ENCODE data around the gene EBI3. TPM values are rescaled to one million over a fixed set of nuclear protein-coding genes. Genes with fewer than 3 reads are reported as not detected.

EBI3 gene
- 0.39 TPM in 1 of 2 replicates, not detected in the other for total RNA-seq

DNA sequence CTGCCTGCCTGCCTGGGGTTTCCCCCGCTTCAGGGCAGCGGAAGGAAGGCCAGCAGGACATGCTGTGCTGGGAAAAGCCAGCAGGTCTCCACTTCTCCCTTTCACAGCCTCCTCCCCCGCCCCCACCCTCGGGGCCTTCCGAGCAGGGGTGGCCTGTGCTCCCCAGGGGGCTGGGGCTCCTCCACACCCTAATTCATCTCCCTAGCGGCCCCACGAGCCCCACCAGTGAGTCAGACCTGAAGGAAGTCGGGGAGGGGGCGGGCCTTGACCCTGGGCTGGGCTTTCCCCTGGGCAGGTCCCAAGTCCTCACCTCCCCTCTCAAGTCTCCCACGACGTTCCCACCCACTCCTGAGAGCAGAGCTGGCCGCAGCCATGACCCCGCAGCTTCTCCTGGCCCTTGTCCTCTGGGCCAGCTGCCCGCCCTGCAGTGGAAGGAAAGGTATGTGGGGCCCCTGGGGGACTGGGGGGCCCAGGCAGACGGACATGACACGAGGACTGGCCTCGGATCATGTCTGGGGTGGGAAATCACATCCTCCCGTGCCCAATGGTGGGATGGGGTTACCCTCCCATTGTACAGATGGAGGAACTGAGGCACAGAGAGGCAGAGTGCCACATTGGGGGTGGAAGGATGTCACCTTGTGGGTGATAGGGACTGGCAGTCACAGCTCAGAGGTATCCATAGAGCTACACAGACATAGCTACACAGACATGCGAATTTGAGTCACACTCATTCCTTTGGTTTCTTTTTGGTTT lies at the start of gene EBI3:
TSS of gene EBI3 (plus strand) at position 345 of the 753 bp plus-strand sequence. CDS start at position 373, 28 bp downstream.

DNA sequence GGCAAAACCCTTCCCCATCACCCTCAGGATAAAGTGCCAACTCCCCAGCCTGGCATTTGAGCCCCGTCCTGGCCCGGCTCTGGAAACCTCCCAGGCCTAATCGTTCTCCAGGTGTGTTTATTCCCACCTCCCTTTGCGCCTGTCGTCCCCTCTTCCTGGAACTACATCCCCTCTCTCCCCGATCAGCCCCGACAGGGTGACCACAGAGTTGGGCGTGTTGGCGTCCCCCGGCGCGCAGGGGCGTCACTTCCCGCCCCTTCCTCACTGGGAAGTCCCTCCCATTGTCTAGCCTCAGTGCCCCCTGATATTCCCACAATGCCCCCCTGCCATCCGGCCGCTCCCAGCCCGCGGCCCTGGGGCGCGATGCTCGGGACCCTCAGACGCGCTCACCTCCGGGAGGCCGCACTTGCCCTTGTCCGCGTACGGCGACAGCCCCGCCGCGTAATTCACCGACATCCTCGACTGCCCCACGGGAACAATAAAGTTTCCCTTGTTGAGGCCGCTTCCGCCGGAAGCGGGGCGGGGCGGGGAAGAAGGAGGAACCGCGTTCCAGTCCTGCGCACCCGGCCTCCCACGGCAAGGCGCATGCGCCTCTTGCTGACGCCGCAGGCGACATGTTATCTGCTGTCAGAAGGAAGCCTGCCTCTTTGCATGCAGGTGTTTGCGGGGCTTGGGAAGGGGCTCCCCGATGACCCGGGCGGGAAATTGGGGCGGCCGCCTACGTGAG lies 47.1 kb upstream of the EBI3 start, which contains the start of the genes ANKRD24 and SIRT6:
TSS of gene ANKRD24 (plus strand) at position 606 of the 727 bp plus-strand sequence. CDS start 3,737 bp downstream, outside the sequence.
TSS of gene SIRT6 (minus strand) at position 480 of the 727 bp plus-strand sequence. CDS start at position 456, 24 bp downstream.

DNA sequence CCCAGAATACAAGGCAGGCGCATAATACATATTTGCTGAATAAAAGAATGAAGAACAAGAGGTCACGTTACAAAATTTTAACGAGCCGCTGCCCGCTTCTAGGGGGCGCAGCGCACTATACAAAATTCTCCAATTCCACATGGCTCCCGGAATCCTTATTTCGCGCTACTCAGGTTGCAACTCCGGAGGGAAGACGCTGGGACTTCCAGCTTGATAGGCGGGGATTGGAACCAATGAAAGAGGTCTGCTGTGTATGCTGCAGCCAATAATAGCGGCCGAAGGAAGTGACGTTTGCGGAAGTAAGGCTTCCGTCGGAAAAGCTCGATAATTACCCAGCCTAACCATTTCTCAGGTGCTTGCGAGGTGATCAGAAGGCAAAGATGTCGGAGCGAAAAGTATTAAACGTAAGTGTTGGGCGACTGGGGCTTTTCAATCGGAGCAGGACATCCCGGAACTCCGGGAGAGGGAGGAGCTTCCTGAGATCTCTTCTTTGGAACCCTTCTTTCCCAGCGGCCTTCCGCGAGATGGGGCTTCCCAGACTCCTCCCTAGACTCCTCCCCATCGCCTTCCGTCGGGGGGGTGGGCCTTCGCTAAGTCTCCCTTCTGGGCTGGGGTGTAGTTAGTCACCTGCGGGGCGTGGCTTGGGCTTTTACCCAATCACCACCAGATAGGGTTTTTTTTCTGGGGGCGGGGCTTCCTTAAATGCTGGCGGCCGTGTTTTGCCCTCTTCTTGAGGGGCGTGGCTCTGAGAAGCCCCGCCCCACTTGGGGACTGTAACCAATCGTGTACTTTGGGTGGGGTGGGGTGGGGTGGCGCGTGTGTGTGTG lies 17.7 kb downstream of the EBI3 start, which contains the start of gene YJU2:
TSS of gene YJU2 (plus strand) at position 314 of the 827 bp plus-strand sequence. CDS start at position 381, 67 bp downstream.

DNA sequence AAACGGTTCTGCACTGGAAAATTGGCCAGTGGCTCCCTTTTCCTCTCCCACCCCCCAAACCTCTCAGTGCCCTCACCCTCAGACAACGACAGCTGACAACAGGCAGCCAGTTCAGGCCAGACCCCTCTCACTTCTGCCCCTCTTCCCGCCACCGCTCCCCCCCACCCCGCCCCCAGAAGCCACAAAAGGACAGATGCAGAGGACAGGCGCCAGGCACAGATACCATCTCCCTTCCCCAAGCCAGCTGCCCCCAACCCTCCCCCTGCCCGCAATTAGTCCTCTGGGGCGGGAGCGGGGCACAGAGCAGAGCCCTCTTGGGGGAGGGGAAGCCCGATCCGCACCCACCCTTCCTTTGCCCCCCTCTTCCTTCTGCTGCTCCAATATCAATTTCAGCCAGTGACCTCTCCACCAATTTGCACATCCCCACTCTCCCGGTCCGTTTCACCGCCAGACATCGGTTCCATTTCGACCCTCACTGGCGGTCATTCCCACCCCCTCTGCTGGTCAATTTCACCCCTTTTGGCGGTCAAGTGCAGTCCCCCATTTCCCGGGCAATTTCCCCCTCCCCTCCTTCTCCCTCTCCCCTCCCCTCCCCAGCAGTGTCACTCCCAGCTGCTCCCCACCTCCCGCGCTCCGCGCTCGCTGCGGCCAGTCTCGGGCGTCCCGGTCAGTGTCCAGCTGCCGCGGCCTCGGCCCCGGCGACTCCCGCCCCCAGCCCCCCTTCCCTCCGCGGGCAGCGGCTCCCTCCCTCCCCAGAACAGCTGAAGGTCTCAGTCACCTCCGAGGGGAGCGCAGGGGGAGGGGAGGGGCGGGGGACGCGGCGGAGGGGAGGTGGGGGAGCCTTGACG lies 49.3 kb downstream of the EBI3 start, which contains the start of gene SHD:
TSS of gene SHD (plus strand) at position 848 of the 848 bp plus-strand sequence. CDS start 798 bp downstream, outside the sequence.

Other genes starting within 250 kb of the EBI3 start
- gene EEF2, start 244.1 kb upstream of the EBI3 start, total RNA-seq: 3,183 and 4,926 TPM in 2 replicates
- 20.0 and 23.9 TPM in 2 replicates for gene PIAS4, start 221.8 kb upstream of the EBI3 start, total RNA-seq
- 30.4 and 35.6 TPM in 2 replicates for gene ZBTB7A, start 162.6 kb upstream of the EBI3 start, total RNA-seq
- gene MAP2K2, start 105.4 kb upstream of the EBI3 start, total RNA-seq: 180 and 195 TPM in 2 replicates
- not detected in 2 replicates for gene CREB3L3, start 75.9 kb upstream of the EBI3 start, total RNA-seq
- 24.6 and 29.1 TPM in 2 replicates for gene SIRT6, start 47.0 kb upstream of the EBI3 start, total RNA-seq
- 1.4 TPM in 1 of 2 replicates, not detected in the other for gene ANKRD24, start 46.8 kb upstream of the EBI3 start, total RNA-seq
- gene YJU2, start 17.6 kb downstream of the EBI3 start, total RNA-seq: 21.5 and 24.9 TPM in 2 replicates
- 2.2 TPM in 1 of 2 replicates, not detected in the other for gene SHD, start 49.7 kb downstream of the EBI3 start, total RNA-seq
- gene TMIGD2, start 72.9 kb downstream of the EBI3 start, total RNA-seq: not detected in 2 replicates
- gene FSD1, start 75.1 kb downstream of the EBI3 start, total RNA-seq: 21.2 and 30.5 TPM in 2 replicates
- gene STAP2, start 109.3 kb downstream of the EBI3 start, total RNA-seq: 3.0 and 7.1 TPM in 2 replicates
- gene MPND, start 114.0 kb downstream of the EBI3 start, total RNA-seq: 2.7 and 4.3 TPM in 2 replicates
- gene SH3GL1, start 171.0 kb downstream of the EBI3 start, total RNA-seq: 89.3 and 117 TPM in 2 replicates
- gene CHAF1A, start 173.1 kb downstream of the EBI3 start, total RNA-seq: 9.7 and 15.5 TPM in 2 replicates
- 67.9 and 82.5 TPM in 2 replicates for gene UBXN6, start 228.3 kb downstream of the EBI3 start, total RNA-seq
- gene HDGFL2, start 242.8 kb downstream of the EBI3 start, total RNA-seq: 75.5 and 86.1 TPM in 2 replicates